Measurements from ENCODE around the gene AGAP1. TPM values are rescaled to one million over a fixed set of nuclear protein-coding genes. Genes with fewer than 3 reads are reported as not detected.

Gene AGAP1
- total and polyA plus RNA-seq, 11 donors = 5.9 to 21.6 (median 18.9) TPM

- WGBS, 4 donors = 87 to 96% (median 90%) methylated on average over 19 to 29 of the region's 29 CpGs
- Histone ChIP-seq H3K4me1 (no peaks in the 10 kb centered on the region), H3K36me3 (peaks cover 0 to 48% (median 14%) of the 10 kb centered on the region in 9 donors), H3K27ac (no peak overlapping the region), H3K9me3 (no peaks in the 10 kb centered on the region), H3K27me3 (no peaks in the 10 kb centered on the region), H3K4me3 (no peak overlapping the region)
- ATAC-seq = no peak
- intact Hi-C loops (cut with DNase I) = no loop called here
- no peak for TF ChIP-seq CTCF (IDR thresholded peaks at IDR 0.05)
- no peak for TF ChIP-seq POLR2A (IDR thresholded peaks at IDR 0.05)
- DNase-seq = no peak
Observed at GRCh38 chr2:236120141-236120601, 626.3 kb downstream of the AGAP1 start.

- ATAC-seq = no peak
- Histone ChIP-seq H3K27ac (no peak overlapping the region), H3K4me1 (no peaks in the 10 kb centered on the region), H3K9me3 (no peaks in the 10 kb centered on the region), H3K4me3 (no peak overlapping the region), H3K27me3 (no peaks in the 10 kb centered on the region), H3K36me3 (peaks cover 0 to 54% (median 14%) of the 10 kb centered on the region in 9 donors)
- 76 to 92% (median 80%) methylated on average over 5 of the region's 5 CpGs for WGBS, 4 donors
- no peak for TF ChIP-seq POLR2A (IDR thresholded peaks at IDR 0.05)
- no peak for TF ChIP-seq CTCF (IDR thresholded peaks at IDR 0.05)
- DNase-seq = no peak
- intact Hi-C loops (cut with DNase I) = no loop called here
Observed at GRCh38 chr2:236120829-236121228, 627.0 kb downstream of the AGAP1 start.

- Histone ChIP-seq H3K36me3 (peaks cover 0 to 61% (median 20%) of the 10 kb centered on the region in 9 donors), H3K4me1 (no peaks in the 10 kb centered on the region), H3K27me3 (no peaks in the 10 kb centered on the region), H3K27ac (no peak overlapping the region), H3K9me3 (no peaks in the 10 kb centered on the region), H3K4me3 (no peak overlapping the region)
- intact Hi-C loops (cut with DNase I) = no loop called here
- TF ChIP-seq POLR2A (IDR thresholded peaks at IDR 0.05) (no peak), CTCF (IDR thresholded peaks at IDR 0.05) (no peak)
- 88 to 99% (median 95%) methylated on average over 3 to 7 of the region's 7 CpGs for WGBS, 4 donors
- ATAC-seq = no peak
- DNase-seq = no peak
Observed at GRCh38 chr2:236121546-236121945, 627.7 kb downstream of the AGAP1 start.

GRCh38 chr2:236122236-236122635, 628.4 kb downstream of the AGAP1 start:
- no peaks in the 10 kb centered on the region for H3K4me1 ChIP-seq
- ATAC-seq (no peak), DNase-seq (no peak)
- no peaks in the 10 kb centered on the region for H3K9me3 ChIP-seq
- no peak overlapping the region for H3K4me3 ChIP-seq
- H3K36me3 ChIP-seq = peaks cover 0 to 66% (median 20%) of the 10 kb centered on the region in 9 donors
- TF ChIP-seq POLR2A (IDR thresholded peaks at IDR 0.05) = no peak
- TF ChIP-seq CTCF (IDR thresholded peaks at IDR 0.05) = no peak
- no peaks in the 10 kb centered on the region for H3K27me3 ChIP-seq
- 87 to 91% (median 90%) methylated on average over 3 of the region's 3 CpGs for WGBS, 4 donors
- intact Hi-C loops (cut with DNase I) = no loop called here
- no peak overlapping the region for H3K27ac ChIP-seq

Data from heart left ventricle (tissue), 16 donors.